B cell (primary cell): ENCODE measurements around the gene UFSP1. TPM values are rescaled to one million over a fixed set of nuclear protein-coding genes. Genes with fewer than 3 reads are reported as not detected.

Source experiments
- ATAC-seq: fragments of 200-7000 bp; cut with Tn5 transposase; one replicate; pipeline ENCODE4 v1.10.0; 2021; ENCODE audit warnings: low read depth, mild to moderate bottlenecking, moderate number of reproducible peaks, moderate library complexity
- CTCF ChIA-PET: fragments of 350-600 bp; sonication (Branson Sonifier 250); formaldehyde crosslinking; loops from one replicate; lab custom pipeline; 2021; ENCODE audit warnings: antibody characterized with exemption, inconsistent platforms; lab: Charles Lee
- POLR2A ChIA-PET: fragments of 350-600 bp; sonication (Branson Sonifier 250); formaldehyde crosslinking; loops from one replicate; lab custom pipeline; 2021; ENCODE audit warnings: antibody characterized with exemption; lab: Charles Lee
- DNase-seq: peaks from one replicate; pipeline ENCODE4 v3.0.0; 2013
- H2AFZ ChIP-seq: 2 replicates; pipeline ENCODE4 v1.6.1; 2012; ENCODE audit warnings: mild to moderate bottlenecking, low read depth, low read length; ENCODE audit not compliant: insufficient read depth, poor library complexity, severe bottlenecking
- H3K27ac ChIP-seq, 2 donors: 1 replicate in 1 of 2; 2 replicates in 1 of 2; pipeline ENCODE4 v1.5.1; 2012 to 2013; ENCODE audit warnings: low read length in 2 of 2, mild to moderate bottlenecking in 2 of 2, moderate library complexity in 1 of 2
- H3K27me3 ChIP-seq, 4 experiments: fragments of 200-600 bp in 1 of 4; sonication (generic) in 1 of 4; replicated peaks in 1 of 4; 1 replicate in 2 of 4; 2 replicates in 2 of 4; pipeline versions ENCODE4 v1.6.1 to v1.7.0; 2013 to 2016; ENCODE audit warnings: low read length in 3 of 4, mild to moderate bottlenecking in 2 of 4, mixed read lengths in 1 of 4, moderate library complexity in 1 of 4; ENCODE audit not compliant: insufficient read depth in 4 of 4, control insufficient read depth in 3 of 4; ENCODE audit errors: control extremely low read depth in 1 of 4
- H3K36me3 ChIP-seq, 2 experiments: replicated peaks in 1 of 2; 1 replicate in 1 of 2; 2 replicates in 1 of 2; pipeline versions ENCODE4 v1.6.1 to v1.7.1; 2013; ENCODE audit warnings: low read length in 1 of 2; ENCODE audit not compliant: insufficient read depth in 2 of 2, control insufficient read depth in 1 of 2; ENCODE audit errors: control extremely low read depth in 1 of 2, extremely low read depth in 1 of 2
- H3K4me1 ChIP-seq, 2 donors: fragments of 200-600 bp in 1 of 2; sonication (generic) in 1 of 2; 1 replicate in 1 of 2; 2 replicates in 1 of 2; pipeline versions ENCODE4 v1.5.1 to v1.6.1; 2013 to 2017; ENCODE audit warnings: low read length in 2 of 2; ENCODE audit not compliant: control insufficient read depth in 2 of 2, insufficient read depth in 2 of 2
- H3K4me2 ChIP-seq: replicated peaks from 2 replicates; pipeline ENCODE3; 2012; ENCODE audit warnings: mild to moderate bottlenecking, low read depth, low read length; ENCODE audit not compliant: poor library complexity, severe bottlenecking
- H3K4me3 ChIP-seq, 5 experiments: fragments of 200-600 bp in 1 of 5; sonication (generic) in 1 of 5; 1 replicate in 3 of 5; 2 replicates in 2 of 5; pipeline versions ENCODE4 v1.5.1 to v1.7.0; 2011 to 2016; ENCODE audit warnings: low read length in 4 of 5, mild to moderate bottlenecking in 4 of 5, low read depth in 2 of 5, control low read depth in 1 of 5, moderate library complexity in 1 of 5; ENCODE audit not compliant: insufficient read depth in 1 of 5; ENCODE audit errors: control extremely low read depth in 1 of 5, extremely low read depth in 1 of 5
- H3K79me2 ChIP-seq: fragments of 200-600 bp; sonication (generic); one replicate; pipeline ENCODE4 v1.6.0; 2016; ENCODE audit warnings: low read length; ENCODE audit not compliant: control insufficient read depth, insufficient read depth
- H3K9ac ChIP-seq: fragments of 200-600 bp; sonication (generic); 2 replicates; pipeline ENCODE4 v1.6.1; 2017; ENCODE audit warnings: mild to moderate bottlenecking, low read length, moderate library complexity
- H3K9me3 ChIP-seq, 3 donors: one replicate each; pipeline versions ENCODE4 v1.6.1 to v1.7.1; 2013; ENCODE audit warnings: low read length in 2 of 3; ENCODE audit not compliant: control insufficient read depth in 2 of 3, insufficient read depth in 1 of 3; ENCODE audit errors: control extremely low read depth in 1 of 3
- H4K20me1 ChIP-seq: 2 replicates; pipeline ENCODE4 v1.6.0; 2012; ENCODE audit warnings: mild to moderate bottlenecking, low read length; ENCODE audit not compliant: insufficient read depth, control insufficient read depth, poor library complexity, severe bottlenecking
- H3K27ac Mint-ChIP-seq: one replicate; pipeline ENCODE4 v1.8.0; 2021; ENCODE audit warnings: mixed read lengths
- H3K27me3 Mint-ChIP-seq: one replicate; pipeline ENCODE4 v1.8.0; 2021; ENCODE audit warnings: mixed read lengths
- H3K4me1 Mint-ChIP-seq: one replicate; pipeline ENCODE4 v1.8.0; 2021; ENCODE audit warnings: mixed read lengths
- H3K4me3 Mint-ChIP-seq: one replicate; pipeline ENCODE4 v1.8.0; 2021; ENCODE audit warnings: mixed read lengths
- H3K9me3 Mint-ChIP-seq: one replicate; pipeline ENCODE4 v1.8.0; 2022; ENCODE audit warnings: mixed read lengths; ENCODE audit not compliant: insufficient read depth
- CTCF ChIP-seq: fragments of 200-600 bp; IDR thresholded peaks from one replicate; pipeline ENCODE4 v1.8.0; 2022; ENCODE audit warnings: antibody characterized with exemption, mild to moderate bottlenecking
- EZH2 ChIP-seq: IDR thresholded peaks from 2 replicates; pipeline ENCODE4 v1.6.1; 2012; ENCODE audit warnings: borderline replicate concordance, low read depth, mild to moderate bottlenecking, moderate library complexity, low read length; ENCODE audit not compliant: insufficient read depth, poor library complexity, severe bottlenecking
- WGBS: methylation state at CpG from one replicate; pipeline ENCODE4 v1.1.5; 2013; ENCODE audit warnings: missing lambda C conversion rate; ENCODE audit not compliant: insufficient coverage; 5-methylcytosine and 5-hydroxymethylcytosine counted together
- intact Hi-C: fragments of 100-400 bp; cut with micrococcal nuclease; formaldehyde crosslinking; loops from one replicate; pipeline ENCODE4 v1.10.0; 2022
- polyA plus RNA-seq: library from polyadenylated mRNA; depleted of rRNA; stranded (reverse); fragments of >200 nt; gene quantifications from 2 replicates; pipeline ENCODE4 v1.2.3, GENCODE V29; 2012
- total RNA-seq, 2 donors: library from RNA; stranded (reverse); fragments of 120-200 nt in 1 of 2; gene quantifications; 1 replicate in 1 of 2; 2 replicates in 1 of 2; pipeline versions ENCODE4 v1.2.3 to v1.2.4, GENCODE V29; 2013 to 2022

The UFSP1 gene
- total and polyA plus RNA-seq, 2 donors (not counting 1 experiment from before 2014, with no cell fraction given): 3.6 to 4.3 TPM

- peak within 1 kb of the TSS; percentile 93 for H3K27ac Mint-ChIP-seq
- DNase-seq (peak; percentile 91), ATAC-seq (peak; percentile 90)
- Histone ChIP-seq H3K27ac (peak within 1 kb of the TSS; percentile 47 to 65), H3K79me2 (peaks cover 55% of the 10 kb centered on the region), H3K4me3 (peak within 1 kb of the TSS; percentile 55 to 87 (median 71)), H2AFZ (peak within 1 kb of the TSS; percentile 81), H3K27me3 (no peaks in the 10 kb centered on the region), H3K4me1 (peaks cover 11 to 23% of the 10 kb centered on the region in 2 donors), H3K4me2 (peak within 1 kb of the TSS; percentile 86), H3K36me3 (peaks cover 0 to 12% of the 10 kb centered on the region in 2 experiments), H3K9me3 (no peaks in the 10 kb centered on the region), H4K20me1 (peaks cover 33% of the 10 kb centered on the region), H3K9ac (peak within 1 kb of the TSS; percentile 68)
- H3K4me3 Mint-ChIP-seq: peak within 1 kb of the TSS; percentile 95
- intact Hi-C loops: loop anchor here (1.0 to 5.0 kb wide), 13 partner anchors 15 to 416 kb away; partner anchors contain the start of genes AGFG2, FBXO24, GIGYF1 and GNB2
- H3K27me3 Mint-ChIP-seq: no peaks in the 10 kb centered on the region
- WGBS: under 1% methylated on average over 63 of the region's 71 CpGs
- TF ChIP-seq EZH2: no peak
- peak; percentile 96 for TF ChIP-seq CTCF
- no peaks in the 10 kb centered on the region for H3K9me3 Mint-ChIP-seq
- ChIA-PET POLR2A (interaction anchor here (0.5 to 1.8 kb wide), 12 partner anchors 13 to 423 kb away, joined by 3 to 13 read pairs (median 5); partner anchors contain the start of genes FBXO24, LRCH4, MEPCE and POP7), CTCF (interaction anchor here (0.6 to 6.7 kb wide), 41 partner anchors 10 to 439 kb away, joined by 3 to 111 read pairs (median 4); partner anchors contain the start of genes FBXO24, MOSPD3, POP7 and SRRT)
- peaks cover 24% of the 10 kb centered on the region for H3K4me1 Mint-ChIP-seq
Measured at GRCh38 chr7:100852048-100852872, 37.3 kb downstream of the UFSP1 start, which contains the start of gene SLC12A9. Gene SLC12A9 (plus strand): TSS chr7:100852713. CDS start chr7:100854198, 1,485 bp downstream.
